H9 (cell line): ENCODE measurements around the gene NKAIN4. TPM values are rescaled to one million over a fixed set of nuclear protein-coding genes. Genes with fewer than 3 reads are reported as not detected.

ENCODE experiments used
- DNase-seq: peaks from one replicate; pipeline ENCODE4 v3.0.0-alpha.2; 2017
- H2AFZ ChIP-seq: one replicate; pipeline ENCODE4 v1.6.1; 2013; ENCODE audit warnings: mild to moderate bottlenecking, low read length, control low read depth, moderate library complexity
- H2AK5ac ChIP-seq: 2 replicates; pipeline ENCODE4 v1.6.1; 2013; ENCODE audit warnings: low read length, control low read depth, mixed read lengths; ENCODE audit not compliant: insufficient read length
- H2BK120ac ChIP-seq: one replicate; pipeline ENCODE4 v1.6.1; 2013; ENCODE audit warnings: low read depth, mild to moderate bottlenecking, low read length, control low read depth, inconsistent platforms; ENCODE audit not compliant: poor library complexity, severe bottlenecking
- H2BK12ac ChIP-seq: 2 replicates; pipeline ENCODE4 v1.6.1; 2013; ENCODE audit warnings: low read length, control low read depth, mixed read lengths, low read depth; ENCODE audit not compliant: insufficient read length
- H2BK15ac ChIP-seq: 2 replicates; pipeline ENCODE4 v1.6.1; 2013; ENCODE audit warnings: low read depth, low read length, control low read depth
- H2BK20ac ChIP-seq: one replicate; pipeline ENCODE4 v1.6.1; 2013; ENCODE audit warnings: low read depth, mild to moderate bottlenecking, low read length, control low read depth, inconsistent platforms; ENCODE audit not compliant: poor library complexity, severe bottlenecking
- H2BK5ac ChIP-seq: 2 replicates; pipeline ENCODE4 v1.6.1; 2013; ENCODE audit warnings: low read length, control low read depth, mixed read lengths; ENCODE audit not compliant: insufficient read length
- H3K14ac ChIP-seq: 2 replicates; pipeline ENCODE4 v1.6.1; 2013; ENCODE audit warnings: low read length, control low read depth; ENCODE audit not compliant: insufficient read depth
- H3K18ac ChIP-seq: 2 replicates; pipeline ENCODE4 v1.6.1; 2013; ENCODE audit warnings: low read depth, mild to moderate bottlenecking, mixed read lengths, low read length, control low read depth; ENCODE audit not compliant: insufficient read length
- H3K23ac ChIP-seq: 2 replicates; pipeline ENCODE4 v1.6.1; 2013; ENCODE audit warnings: low read length, control low read depth, mixed read lengths, low read depth; ENCODE audit not compliant: insufficient read length
- H3K23me2 ChIP-seq: 2 replicates; pipeline ENCODE4 v1.6.1; 2013; ENCODE audit warnings: low read depth, mild to moderate bottlenecking, mixed read lengths, low read length, control low read depth; ENCODE audit not compliant: insufficient read length, poor library complexity, severe bottlenecking
- H3K27ac ChIP-seq: 2 replicates; pipeline ENCODE4 v1.5.1; 2013; ENCODE audit warnings: low read length, control low read depth, mixed read lengths, low read depth; ENCODE audit not compliant: insufficient read length
- H3K27me3 ChIP-seq: 2 replicates; pipeline ENCODE4 v1.6.1; 2013; ENCODE audit warnings: low read length, control low read depth, inconsistent platforms; ENCODE audit not compliant: insufficient read depth
- H3K4ac ChIP-seq: 2 replicates; pipeline ENCODE4 v1.6.1; 2013; ENCODE audit warnings: low read depth, mild to moderate bottlenecking, control low read depth, inconsistent platforms, low read length, moderate library complexity
- H3K4me1 ChIP-seq: 2 replicates; pipeline ENCODE4 v1.6.1; 2013; ENCODE audit warnings: low read length, control low read depth, inconsistent platforms; ENCODE audit not compliant: insufficient read depth
- H3K4me2 ChIP-seq: 2 replicates; pipeline ENCODE4 v1.6.1; 2013; ENCODE audit warnings: low read length, control low read depth, mixed read lengths; ENCODE audit not compliant: insufficient read length, insufficient read depth
- H3K56ac ChIP-seq: 2 replicates; pipeline ENCODE4 v1.6.1; 2013; ENCODE audit warnings: low read depth, mild to moderate bottlenecking, mixed read lengths, low read length, control low read depth; ENCODE audit not compliant: insufficient read length
- H3K79me1 ChIP-seq: 2 replicates; pipeline ENCODE4 v1.6.1; 2013; ENCODE audit warnings: low read depth, mild to moderate bottlenecking, moderate library complexity, low read length, control low read depth, inconsistent platforms; ENCODE audit not compliant: insufficient read depth, poor library complexity, severe bottlenecking
- H3K79me2 ChIP-seq: 2 replicates; pipeline ENCODE4 v1.6.1; 2013; ENCODE audit warnings: low read length, control low read depth, inconsistent platforms; ENCODE audit not compliant: insufficient read depth
- H3K9ac ChIP-seq: 2 replicates; pipeline ENCODE4 v1.6.1; 2013; ENCODE audit warnings: low read length, control low read depth, mixed read lengths; ENCODE audit not compliant: insufficient read length; ENCODE audit errors: extremely low read depth
- H3K9me3 ChIP-seq: one replicate; pipeline ENCODE4 v1.6.1; 2013; ENCODE audit warnings: low read depth, low read length, inconsistent platforms; ENCODE audit not compliant: control insufficient read depth
- H3T11ph ChIP-seq: one replicate; pipeline ENCODE4 v1.6.1; 2013; ENCODE audit warnings: mild to moderate bottlenecking, low read length, control low read depth, inconsistent platforms
- H4K20me1 ChIP-seq: one replicate; pipeline ENCODE4 v1.6.1; 2013; ENCODE audit not compliant: control insufficient read depth, insufficient read length, insufficient read depth
- H4K5ac ChIP-seq: 2 replicates; pipeline ENCODE4 v1.6.1; 2013; ENCODE audit warnings: low read depth, mild to moderate bottlenecking, mixed read lengths, low read length, control low read depth; ENCODE audit not compliant: insufficient read length
- H4K8ac ChIP-seq: replicated peaks from 2 replicates; pipeline ENCODE4 v1.6.1; 2013; ENCODE audit warnings: low read length, control low read depth, mixed read lengths, low read depth; ENCODE audit not compliant: insufficient read length
- H4K91ac ChIP-seq: 2 replicates; pipeline ENCODE4 v1.6.1; 2013; ENCODE audit warnings: low read depth, mild to moderate bottlenecking, moderate library complexity, mixed read lengths, low read length, control low read depth; ENCODE audit not compliant: insufficient read length
- H3K27ac Mint-ChIP-seq, 3 experiments: 2 replicates in 2 of 3; 3 replicates in 1 of 3; pipeline ENCODE4 v1.8.0; 2020 to 2021; ENCODE audit warnings: mixed read lengths in 3 of 3, mild to moderate bottlenecking in 1 of 3, moderate library complexity in 1 of 3
- H3K27me3 Mint-ChIP-seq: 2 replicates; pipeline ENCODE4 v1.8.0; 2021; ENCODE audit warnings: low read depth, mild to moderate bottlenecking, moderate library complexity, mixed read lengths
- H3K36me3 Mint-ChIP-seq, 3 experiments: 2 replicates in 2 of 3; 3 replicates in 1 of 3; pipeline ENCODE4 v1.8.0; 2020 to 2021; ENCODE audit warnings: low read depth in 3 of 3, mixed read lengths in 3 of 3; ENCODE audit not compliant: insufficient read depth in 1 of 3
- H3K4me1 Mint-ChIP-seq, 2 experiments: 2 replicates each; pipeline ENCODE4 v1.8.0; 2020; ENCODE audit warnings: mixed read lengths in 2 of 2
- H3K4me3 Mint-ChIP-seq, 2 experiments: 2 replicates in 1 of 2; 3 replicates in 1 of 2; pipeline ENCODE4 v1.8.0; 2020 to 2021; ENCODE audit warnings: mild to moderate bottlenecking in 2 of 2, mixed read lengths in 2 of 2, moderate library complexity in 1 of 2
- H3K9me3 Mint-ChIP-seq, 2 experiments: 2 replicates in 1 of 2; 3 replicates in 1 of 2; pipeline ENCODE4 v1.8.0; 2020; ENCODE audit warnings: mild to moderate bottlenecking in 2 of 2, mixed read lengths in 2 of 2, moderate library complexity in 1 of 2
- WGBS: extraction: QIAGEN DNeasy Blood & Tissue Kit; methylation state at CpG from one replicate; pipeline ENCODE4 v1.1.7; 2013; ENCODE audit warnings: missing lambda C conversion rate, low lambda C conversion rate, mixed read lengths; ENCODE audit not compliant: insufficient read length; ENCODE audit errors: extremely low coverage; 5-methylcytosine and 5-hydroxymethylcytosine counted together
- total RNA-seq: library from RNA; stranded (reverse); gene quantifications from 2 replicates; pipeline ENCODE4 v1.2.1, GENCODE V29; 2021
- TF ChIP-seq, protein P1 (sequence below): fragments of 200-600 bp; sonication (generic); conservative IDR thresholded peaks from 3 replicates; pipeline ENCODE4 v1.8.0; 2021; ENCODE audit warnings: antibody characterized with exemption, mild to moderate bottlenecking

NKAIN4 gene
- total RNA-seq, 1 experiment from 2014 or later: 20.9 TPM

DNA sequence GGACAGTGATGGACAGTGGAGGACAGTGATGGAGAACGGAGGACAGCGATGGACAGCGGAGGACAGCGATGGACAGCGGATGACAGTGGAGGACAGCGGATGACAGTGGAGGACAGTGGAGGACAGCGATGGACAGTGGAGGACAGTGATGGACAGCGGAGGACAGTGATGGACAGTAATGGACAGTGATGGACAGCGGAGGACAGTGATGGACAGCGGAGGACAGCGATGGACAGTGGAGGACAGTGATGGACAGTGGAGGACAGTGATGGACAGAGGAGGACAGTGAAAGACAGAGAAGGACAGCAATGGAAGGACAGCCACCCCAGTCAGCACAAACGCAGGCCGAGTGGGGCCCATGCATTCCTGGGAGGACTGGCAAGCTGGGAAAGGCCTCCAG lies 3.4 kb upstream of the NKAIN4 start:
- Histone ChIP-seq H3K4ac (no peak overlapping the region), H3K23me2 (peaks cover 15% of the 10 kb centered on the region), H2BK5ac (no peak overlapping the region), H3K56ac (no peak overlapping the region), H4K20me1 (no peaks in the 10 kb centered on the region), H3K14ac (no peak overlapping the region), H3K4me2 (no peak overlapping the region), H3T11ph (no peak overlapping the region), H3K4me1 (no peaks in the 10 kb centered on the region; the same call in 1 of the 2 replicates), H2BK20ac (no peak overlapping the region), H3K79me1 (no peaks in the 10 kb centered on the region), H4K8ac (no peak overlapping the region), H3K9me3 (no peaks in the 10 kb centered on the region), H4K91ac (no peak overlapping the region), H2BK15ac (no peak overlapping the region), H3K79me2 (no peaks in the 10 kb centered on the region), H2AK5ac (no peak overlapping the region), H3K18ac (no peak overlapping the region), H4K5ac (no peak overlapping the region), H2AFZ (no peak overlapping the region), H3K27ac (no peak overlapping the region), H3K27me3 (peaks cover 4% of the 10 kb centered on the region; the same call in 1 of the 2 replicates), H3K23ac (no peak overlapping the region), H2BK12ac (no peak overlapping the region), H2BK120ac (no peak overlapping the region), H3K9ac (no peak overlapping the region)
- no peak for DNase-seq
- TF ChIP-seq, protein P1, sequence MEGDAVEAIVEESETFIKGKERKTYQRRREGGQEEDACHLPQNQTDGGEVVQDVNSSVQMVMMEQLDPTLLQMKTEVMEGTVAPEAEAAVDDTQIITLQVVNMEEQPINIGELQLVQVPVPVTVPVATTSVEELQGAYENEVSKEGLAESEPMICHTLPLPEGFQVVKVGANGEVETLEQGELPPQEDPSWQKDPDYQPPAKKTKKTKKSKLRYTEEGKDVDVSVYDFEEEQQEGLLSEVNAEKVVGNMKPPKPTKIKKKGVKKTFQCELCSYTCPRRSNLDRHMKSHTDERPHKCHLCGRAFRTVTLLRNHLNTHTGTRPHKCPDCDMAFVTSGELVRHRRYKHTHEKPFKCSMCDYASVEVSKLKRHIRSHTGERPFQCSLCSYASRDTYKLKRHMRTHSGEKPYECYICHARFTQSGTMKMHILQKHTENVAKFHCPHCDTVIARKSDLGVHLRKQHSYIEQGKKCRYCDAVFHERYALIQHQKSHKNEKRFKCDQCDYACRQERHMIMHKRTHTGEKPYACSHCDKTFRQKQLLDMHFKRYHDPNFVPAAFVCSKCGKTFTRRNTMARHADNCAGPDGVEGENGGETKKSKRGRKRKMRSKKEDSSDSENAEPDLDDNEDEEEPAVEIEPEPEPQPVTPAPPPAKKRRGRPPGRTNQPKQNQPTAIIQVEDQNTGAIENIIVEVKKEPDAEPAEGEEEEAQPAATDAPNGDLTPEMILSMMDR: no peak
- Mint-ChIP-seq H3K9me3 (no peaks in the 10 kb centered on the region; a peak in 2 of 5 replicates), H3K36me3 (no peaks in the 10 kb centered on the region), H3K27ac (no peak overlapping the region), H3K4me1 (peaks cover 27 to 33% of the 10 kb centered on the region in 2 experiments), H3K4me3 (no peak overlapping the region), H3K27me3 (peaks cover 41% of the 10 kb centered on the region)
- WGBS: no CpG with 5 or more reads among the region's 13 CpGs
